Fibroblast of pulmonary artery (primary cell): ENCODE results near the gene CARM1.

ENCODE experiments used
- DNase-seq: peaks from one replicate; pipeline ENCODE4 v3.0.0-alpha.2; 2010; ENCODE audit warnings: low read depth
- H3K4me3 ChIP-seq: replicated peaks from 2 replicates; pipeline ENCODE4 v1.5.1; 2011; ENCODE audit warnings: low read depth, mild to moderate bottlenecking, control low read depth, low read length, moderate library complexity
- CTCF ChIP-seq: IDR thresholded peaks from 2 replicates; pipeline ENCODE4 v1.5.1; 2011; ENCODE audit warnings: mild to moderate bottlenecking, control low read depth, low read length, inconsistent platforms; ENCODE audit errors: missing control alignments

CARM1 gene

GRCh38 chr19:10911579-10912363 is 40.4 kb downstream of the CARM1 start:
- H3K4me3 ChIP-seq: no peak overlapping the region
- DNase-seq: no peak
- no peak for TF ChIP-seq CTCF

GRCh38 chr19:10912619-10913018 is 41.3 kb downstream of the CARM1 start:
- DNase-seq: no peak
- H3K4me3 ChIP-seq: no peak overlapping the region
- TF ChIP-seq CTCF: no peak

- no peak for DNase-seq
- no peak for TF ChIP-seq CTCF
These were observed 42.5 kb downstream of the CARM1 start for GRCh38 chr19:10913716-10914340.

GRCh38 chr19:10915130-10916091 is 44.1 kb downstream of the CARM1 start:
- DNase-seq: peak; percentile 66

More at GRCh38 chr19:10913716-10914340, 42.5 kb downstream of the CARM1 start:
- no peak overlapping the region for H3K4me3 ChIP-seq

DNA sequence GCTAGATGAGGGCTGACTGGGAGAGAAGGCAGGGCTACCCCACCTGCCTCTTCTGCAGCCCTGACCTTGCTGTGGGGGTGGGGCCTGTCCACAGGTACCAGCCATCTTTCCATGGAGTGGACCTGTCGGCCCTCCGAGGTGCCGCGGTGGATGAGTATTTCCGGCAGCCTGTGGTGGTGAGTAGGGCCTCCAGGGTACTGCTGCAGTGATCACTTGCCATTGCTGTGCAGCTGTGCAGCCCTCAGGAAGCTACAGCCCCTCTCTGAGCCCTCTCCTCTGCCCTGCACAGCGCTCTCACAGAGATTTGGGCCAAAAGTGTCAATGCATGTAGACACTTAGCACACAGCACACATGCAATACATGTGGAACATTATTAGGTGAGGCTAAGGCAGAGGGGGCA is 45.2 kb downstream of the CARM1 start:
- H3K4me3 ChIP-seq: no peak overlapping the region
- DNase-seq: no peak
- no peak for TF ChIP-seq CTCF

More at GRCh38 chr19:10915130-10916091, 44.1 kb downstream of the CARM1 start:
- TF ChIP-seq CTCF: no peak
- H3K4me3 ChIP-seq: no peak overlapping the region

GRCh38 chr19:10918359-10918758 is 47.0 kb downstream of the CARM1 start:
- H3K4me3 ChIP-seq: no peak overlapping the region
- DNase-seq: no peak
- TF ChIP-seq CTCF: no peak
